GM19099 (cell line): Measurements from ENCODE around the gene PAX3.

Experiments
- POLR2A ChIP-seq: IDR thresholded peaks from 3 replicates; pipeline ENCODE4 v1.6.1; 2011; ENCODE audit warnings: low read depth; ENCODE audit not compliant: insufficient read length; ENCODE audit errors: extremely low read depth

Gene PAX3

DNA sequence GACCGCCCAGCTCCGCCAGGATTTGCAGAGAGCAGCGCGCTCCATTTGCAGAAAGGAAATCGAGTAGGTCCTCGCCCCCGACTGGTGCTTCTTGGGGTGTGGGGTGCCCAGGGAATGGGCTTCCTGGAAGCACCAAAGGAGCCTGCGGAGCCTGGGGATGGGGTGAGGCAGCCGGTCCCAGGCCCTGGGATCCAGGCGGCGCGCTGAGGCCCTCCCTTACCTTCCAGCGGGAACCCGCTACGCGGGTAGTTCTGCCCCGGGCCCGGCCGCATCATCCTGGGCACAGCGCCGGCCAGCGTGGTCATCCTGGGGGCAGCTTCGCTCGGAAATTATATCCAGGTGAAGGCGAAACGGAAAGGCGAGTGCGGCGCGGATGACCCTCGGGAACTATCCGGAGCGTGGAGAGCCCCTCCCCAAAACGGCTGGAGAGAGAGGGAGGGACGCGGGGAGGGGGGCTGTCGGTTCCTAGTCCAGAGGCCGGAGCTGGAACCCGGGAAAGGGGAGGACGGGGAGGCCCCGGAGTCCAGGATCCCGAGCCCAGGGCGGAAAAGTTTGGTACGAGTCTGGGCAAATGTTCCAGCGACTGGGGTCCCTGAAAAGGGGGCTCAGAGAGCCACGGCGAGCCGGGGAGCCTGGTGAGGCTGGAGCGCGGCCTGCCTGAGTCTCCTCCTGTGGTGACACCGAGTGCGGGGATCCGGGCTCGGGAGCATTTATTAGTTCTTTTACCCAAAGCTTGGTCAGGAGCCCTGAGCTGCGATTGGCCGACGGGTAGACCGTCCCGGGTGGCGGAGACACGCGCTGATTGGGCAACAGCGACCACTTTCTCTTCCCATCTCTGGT is at the start of gene PAX3:
TSS of gene PAX3 (minus strand) at position 688 of the 840 bp plus-strand sequence. CDS start at position 305, 383 bp downstream.
- TF ChIP-seq POLR2A, result no peak

GRCh38 chr2:222341331-222341730 is 42.5 kb upstream of the PAX3 start:
- TF ChIP-seq POLR2A, result no peak

DNA sequence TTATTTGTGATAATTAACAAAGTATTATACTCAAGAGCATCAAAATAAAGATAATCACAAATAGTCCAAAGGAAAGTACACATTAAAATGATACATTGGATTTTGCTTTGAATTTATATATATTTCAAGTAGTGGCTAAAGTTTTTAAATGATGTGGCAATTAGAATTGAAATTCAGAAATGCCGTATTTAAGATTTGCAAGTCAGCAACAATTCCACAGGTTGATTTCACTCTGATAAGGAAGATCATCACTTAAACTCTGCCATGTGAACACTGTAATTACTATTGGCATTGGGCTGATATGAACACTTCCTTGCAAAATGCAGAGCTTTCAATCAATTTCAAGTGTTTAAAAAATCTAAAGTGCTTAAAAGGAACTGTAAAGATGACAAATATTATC is 39.6 kb upstream of the PAX3 start:
- no peak for TF ChIP-seq POLR2A

GRCh38 chr2:222336931-222337330 is 38.1 kb upstream of the PAX3 start:
- no peak for TF ChIP-seq POLR2A

- TF ChIP-seq POLR2A, result no peak
Measured at GRCh38 chr2:222336442-222336841, 37.6 kb upstream of the PAX3 start.

GRCh38 chr2:222334914-222335313 is 36.1 kb upstream of the PAX3 start:
- no peak for TF ChIP-seq POLR2A

DNA sequence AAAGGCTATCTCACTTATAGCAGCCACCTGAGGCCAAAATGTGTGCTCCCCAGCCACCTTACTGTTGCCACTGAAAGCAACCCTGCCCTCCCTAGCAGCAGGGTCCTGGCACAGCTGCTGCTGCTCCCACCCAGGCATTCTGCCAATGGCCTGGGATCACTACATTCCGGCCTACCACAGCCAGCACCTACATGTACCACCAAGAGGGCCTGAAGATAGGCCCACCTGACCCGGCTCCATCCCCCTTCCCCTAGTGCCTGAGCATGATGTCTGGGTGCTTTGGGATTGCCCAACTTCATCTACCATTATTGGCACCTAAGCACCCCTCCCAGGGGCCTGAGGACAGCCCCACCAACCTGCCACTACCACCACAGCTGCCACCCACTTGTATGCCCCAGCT is 34.6 kb upstream of the PAX3 start:
- TF ChIP-seq POLR2A, result no peak

DNA sequence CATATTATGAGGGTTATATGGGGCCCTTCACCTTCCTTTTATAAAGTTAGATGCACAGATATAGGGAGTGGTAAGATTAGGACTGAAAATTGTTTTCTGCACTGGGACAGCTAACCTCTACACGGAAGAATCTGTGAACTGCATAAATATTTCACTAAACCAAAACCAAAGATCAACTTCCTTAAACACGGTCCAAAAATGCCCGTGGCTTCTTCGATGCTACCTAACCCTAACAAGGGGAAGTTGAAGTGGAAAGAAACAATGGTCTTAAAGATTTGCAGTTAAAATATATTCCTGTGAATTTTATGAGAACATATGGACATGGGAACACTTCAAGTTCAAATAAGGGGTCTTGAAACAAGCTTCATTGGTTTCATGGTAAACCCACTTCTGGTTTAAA is 33.3 kb upstream of the PAX3 start:
- no peak for TF ChIP-seq POLR2A

GRCh38 chr2:222330910-222331309 is 32.1 kb upstream of the PAX3 start:
- TF ChIP-seq POLR2A, result no peak

GRCh38 chr2:222322236-222322635 is 23.4 kb upstream of the PAX3 start:
- no peak for TF ChIP-seq POLR2A

DNA sequence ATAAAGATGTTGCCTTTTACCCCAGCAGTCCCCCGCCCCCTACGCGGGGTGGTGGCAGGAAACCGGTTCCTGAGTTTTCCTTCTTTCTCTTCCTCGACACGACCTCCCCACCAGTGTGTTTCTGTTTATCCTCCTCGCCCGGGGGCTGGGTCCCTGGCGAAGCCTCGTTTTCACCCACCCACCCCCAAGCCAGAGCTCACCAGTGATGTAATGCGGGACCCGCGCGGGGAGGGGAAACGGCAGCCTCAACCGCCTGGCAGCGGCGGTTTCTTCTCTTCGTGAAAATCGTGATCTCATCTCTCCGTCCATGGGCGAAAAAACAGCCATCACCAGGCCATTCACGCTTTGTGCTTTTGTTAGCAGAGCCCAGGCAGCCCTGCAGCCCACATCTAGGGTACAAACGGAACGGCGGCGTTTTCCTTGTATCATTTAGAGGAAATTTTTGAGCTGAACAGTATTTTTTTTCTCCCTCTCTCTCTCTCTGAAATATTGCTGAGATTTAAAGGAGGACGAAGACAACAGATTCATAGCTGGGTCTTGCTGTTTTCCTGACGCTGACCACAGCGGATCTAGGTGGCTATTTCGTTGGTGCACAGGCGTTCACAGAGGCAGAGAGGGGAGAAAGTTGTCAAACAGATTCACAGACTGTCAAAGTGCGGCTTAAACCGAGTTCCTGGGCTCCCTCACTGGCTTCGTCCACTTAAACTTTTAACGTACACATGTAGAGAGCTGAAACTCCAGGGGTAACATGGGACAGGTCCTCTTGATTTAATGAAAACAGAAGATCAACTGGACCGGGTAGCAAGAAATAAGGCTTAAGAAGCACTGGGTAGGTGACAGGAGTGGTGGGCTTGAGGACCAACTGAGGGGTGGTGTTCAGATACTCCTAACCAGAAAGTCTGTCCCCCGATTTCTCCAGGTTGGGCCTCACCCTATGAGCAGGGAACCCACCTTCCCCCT is 21.9 kb upstream of the PAX3 start:
- no peak for TF ChIP-seq POLR2A

DNA sequence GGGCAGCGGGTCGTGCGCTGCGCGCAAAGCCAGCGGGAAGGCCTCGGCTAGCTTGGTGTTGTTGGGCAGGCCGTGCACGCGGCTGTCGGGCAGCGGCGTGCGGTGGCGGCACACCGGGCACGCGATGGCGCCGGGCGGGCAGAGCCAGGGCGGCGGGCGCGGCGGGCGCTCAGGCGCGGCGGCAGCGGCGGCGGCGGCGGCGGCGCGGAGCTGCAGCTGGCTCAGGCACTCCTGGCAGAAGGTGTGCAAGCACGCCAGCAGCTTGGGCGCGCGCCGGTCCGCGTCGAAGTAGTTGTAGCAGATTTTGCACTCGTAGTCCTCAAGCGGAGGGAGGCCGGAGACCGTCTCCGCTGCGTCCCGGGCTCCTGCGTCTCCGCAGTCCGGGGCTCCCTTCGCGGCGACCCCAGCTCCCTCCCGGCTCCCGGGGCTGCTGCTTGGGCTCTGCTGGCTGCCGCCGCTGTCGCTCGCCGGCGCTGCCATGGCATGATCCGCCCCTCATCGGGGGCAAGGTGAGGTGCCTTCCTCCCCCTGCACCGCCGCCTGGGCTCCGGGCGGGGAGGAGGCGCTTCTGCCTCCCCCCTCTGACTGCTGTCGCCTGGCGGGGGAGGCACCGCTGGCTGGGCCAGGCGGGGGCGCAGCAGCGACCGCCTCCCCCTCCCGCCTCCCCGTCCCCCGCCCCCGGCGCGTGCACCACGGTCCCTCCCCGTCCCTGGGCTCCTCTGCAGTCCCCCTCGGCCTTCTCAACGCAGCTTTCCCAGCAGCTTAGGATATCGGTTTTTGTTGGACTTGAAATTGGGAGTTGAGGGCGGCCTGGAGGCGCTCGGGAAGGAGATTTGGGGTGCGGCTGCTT is 21.0 kb upstream of the PAX3 start:
- peak; percentile 43 for TF ChIP-seq POLR2A

GRCh38 chr2:222318712-222319585 is 20.2 kb upstream of the PAX3 start:
- no peak for TF ChIP-seq POLR2A
